GM12874 (cell line): ENCODE data around the gene OR2V2.

Source experiments
- TF ChIP-seq, protein P1 (sequence below): IDR thresholded peaks from 2 replicates; pipeline ENCODE4 v1.5.1; 2011; ENCODE audit warnings: low read depth, mild to moderate bottlenecking, control low read depth, low read length, moderate library complexity; ENCODE audit not compliant: insufficient read depth

OR2V2 gene

DNA sequence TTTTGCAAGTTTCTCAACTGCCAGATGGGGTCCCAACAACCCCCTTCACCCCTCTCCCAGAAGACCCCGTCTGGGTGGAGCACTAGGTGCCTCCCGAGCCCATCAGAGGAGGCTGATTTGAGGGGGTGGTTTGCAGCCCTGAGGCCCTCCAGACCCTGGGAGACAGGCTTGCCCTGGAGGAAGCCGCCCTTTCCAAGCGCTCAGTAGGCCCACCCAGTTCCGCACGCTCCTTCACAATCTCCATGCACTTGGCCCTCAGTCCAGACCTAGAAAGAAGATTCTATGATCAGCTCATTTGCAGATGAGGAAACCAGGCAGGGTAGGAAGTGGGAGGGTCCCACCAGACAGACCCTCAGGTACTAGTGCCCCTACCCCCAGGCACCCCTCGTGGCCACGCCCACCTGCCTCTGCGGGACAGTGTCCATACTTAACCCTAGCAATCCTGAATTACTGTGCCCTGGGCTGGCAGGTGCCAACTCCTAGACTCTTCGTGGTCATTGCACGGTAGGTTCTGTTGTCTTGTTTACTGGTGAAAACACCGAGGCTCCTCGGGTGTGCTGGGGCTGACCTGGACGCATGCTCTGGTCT is 38.7 kb upstream of the OR2V2 start:
- TF ChIP-seq, protein P1, sequence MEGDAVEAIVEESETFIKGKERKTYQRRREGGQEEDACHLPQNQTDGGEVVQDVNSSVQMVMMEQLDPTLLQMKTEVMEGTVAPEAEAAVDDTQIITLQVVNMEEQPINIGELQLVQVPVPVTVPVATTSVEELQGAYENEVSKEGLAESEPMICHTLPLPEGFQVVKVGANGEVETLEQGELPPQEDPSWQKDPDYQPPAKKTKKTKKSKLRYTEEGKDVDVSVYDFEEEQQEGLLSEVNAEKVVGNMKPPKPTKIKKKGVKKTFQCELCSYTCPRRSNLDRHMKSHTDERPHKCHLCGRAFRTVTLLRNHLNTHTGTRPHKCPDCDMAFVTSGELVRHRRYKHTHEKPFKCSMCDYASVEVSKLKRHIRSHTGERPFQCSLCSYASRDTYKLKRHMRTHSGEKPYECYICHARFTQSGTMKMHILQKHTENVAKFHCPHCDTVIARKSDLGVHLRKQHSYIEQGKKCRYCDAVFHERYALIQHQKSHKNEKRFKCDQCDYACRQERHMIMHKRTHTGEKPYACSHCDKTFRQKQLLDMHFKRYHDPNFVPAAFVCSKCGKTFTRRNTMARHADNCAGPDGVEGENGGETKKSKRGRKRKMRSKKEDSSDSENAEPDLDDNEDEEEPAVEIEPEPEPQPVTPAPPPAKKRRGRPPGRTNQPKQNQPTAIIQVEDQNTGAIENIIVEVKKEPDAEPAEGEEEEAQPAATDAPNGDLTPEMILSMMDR, result no peak

DNA sequence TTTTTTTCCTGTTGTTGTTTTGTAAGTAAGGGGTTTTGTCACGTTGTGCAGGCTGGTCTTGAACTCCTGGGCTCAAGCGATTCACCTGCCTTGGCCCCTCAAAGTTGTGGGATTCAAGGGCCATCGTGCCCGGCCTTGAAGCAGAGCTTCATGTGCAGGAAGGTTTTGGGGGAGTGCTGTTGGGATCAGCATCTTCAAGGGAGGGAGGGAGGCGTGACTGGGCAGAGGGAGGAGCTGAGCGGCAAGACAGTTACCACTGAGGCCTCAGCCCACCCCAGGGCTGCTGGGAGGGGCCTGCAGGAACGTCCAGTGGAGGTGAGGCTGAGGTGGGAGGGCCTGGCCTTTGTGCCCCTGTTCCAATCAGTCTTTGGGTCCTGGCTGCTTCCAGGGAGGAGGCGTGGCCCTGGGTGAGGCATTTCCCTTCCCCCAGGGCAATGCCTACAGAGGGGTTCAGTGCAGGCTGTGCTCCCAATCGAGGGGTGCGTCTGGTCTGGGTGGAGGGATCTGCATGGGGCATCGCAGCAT is 37.8 kb upstream of the OR2V2 start:
- TF ChIP-seq, protein P1, result no peak

DNA sequence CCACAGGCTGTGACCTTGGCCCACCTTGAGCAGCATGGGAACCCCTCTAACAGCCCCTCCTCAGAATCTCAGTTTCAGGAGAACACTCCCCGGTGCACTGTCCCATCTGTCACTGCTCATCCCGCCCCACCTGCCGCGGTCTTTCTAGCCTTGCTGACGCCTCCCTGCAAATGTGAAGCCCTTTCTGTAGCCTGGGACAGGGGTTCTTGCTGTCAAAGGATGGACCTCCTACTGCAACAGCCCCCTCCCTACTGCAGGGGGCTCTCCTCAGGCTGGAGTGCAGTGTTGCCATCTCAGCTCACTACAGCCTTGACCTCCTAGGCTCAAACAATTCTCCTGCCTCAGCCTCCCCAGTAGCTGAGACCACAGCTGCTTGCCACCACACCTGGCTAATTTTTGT is 36.4 kb upstream of the OR2V2 start:
- TF ChIP-seq, protein P1, result no peak

DNA sequence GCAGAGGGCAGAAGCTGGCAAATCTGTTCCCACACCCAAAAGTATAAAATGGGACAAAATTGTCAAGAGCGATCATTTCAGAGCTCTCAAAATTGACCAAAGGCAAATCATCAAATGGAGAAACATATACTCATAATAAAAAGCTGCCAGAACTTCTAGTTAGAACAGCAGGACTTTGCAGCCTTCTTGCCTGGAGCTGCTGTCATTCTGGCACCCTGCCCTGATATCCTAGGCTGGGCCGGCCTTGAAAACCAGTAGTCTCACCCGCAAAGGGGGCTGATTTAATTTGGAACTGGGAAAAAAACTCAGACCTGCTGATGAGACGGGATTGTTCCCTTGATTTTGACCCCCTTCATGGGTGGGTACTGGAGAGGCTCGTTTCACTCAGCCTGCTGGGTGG is 34.9 kb upstream of the OR2V2 start:
- TF ChIP-seq, protein P1, result no peak

DNA sequence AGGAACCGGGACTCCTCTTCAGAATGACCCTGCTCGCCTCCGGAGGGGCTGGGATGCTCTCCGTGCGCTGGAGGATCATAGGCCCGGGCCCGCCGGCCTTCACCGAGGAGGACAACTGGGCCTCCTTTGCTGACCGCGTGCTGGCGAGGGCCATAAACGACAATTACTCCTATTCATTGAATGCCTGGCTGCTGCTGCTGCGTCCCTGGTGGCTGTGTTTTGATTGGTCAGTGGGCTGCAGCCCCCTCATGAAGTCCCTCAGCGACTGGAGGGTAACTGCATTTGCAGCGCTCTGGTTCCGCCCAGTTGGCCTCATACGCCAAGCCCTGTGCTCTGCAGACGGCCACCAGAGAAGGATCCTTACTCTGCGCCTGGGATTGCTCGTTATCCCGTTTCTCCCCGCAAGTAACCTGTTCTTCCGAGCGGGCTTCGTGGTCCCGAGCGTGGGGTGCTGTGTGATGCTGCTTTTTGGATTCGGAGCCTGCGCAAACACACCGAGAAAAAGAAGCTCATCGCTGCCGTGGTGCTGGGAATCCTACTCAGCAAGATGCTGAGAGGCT is 33.0 kb upstream of the OR2V2 start:
- TF ChIP-seq, protein P1, result no peak

DNA sequence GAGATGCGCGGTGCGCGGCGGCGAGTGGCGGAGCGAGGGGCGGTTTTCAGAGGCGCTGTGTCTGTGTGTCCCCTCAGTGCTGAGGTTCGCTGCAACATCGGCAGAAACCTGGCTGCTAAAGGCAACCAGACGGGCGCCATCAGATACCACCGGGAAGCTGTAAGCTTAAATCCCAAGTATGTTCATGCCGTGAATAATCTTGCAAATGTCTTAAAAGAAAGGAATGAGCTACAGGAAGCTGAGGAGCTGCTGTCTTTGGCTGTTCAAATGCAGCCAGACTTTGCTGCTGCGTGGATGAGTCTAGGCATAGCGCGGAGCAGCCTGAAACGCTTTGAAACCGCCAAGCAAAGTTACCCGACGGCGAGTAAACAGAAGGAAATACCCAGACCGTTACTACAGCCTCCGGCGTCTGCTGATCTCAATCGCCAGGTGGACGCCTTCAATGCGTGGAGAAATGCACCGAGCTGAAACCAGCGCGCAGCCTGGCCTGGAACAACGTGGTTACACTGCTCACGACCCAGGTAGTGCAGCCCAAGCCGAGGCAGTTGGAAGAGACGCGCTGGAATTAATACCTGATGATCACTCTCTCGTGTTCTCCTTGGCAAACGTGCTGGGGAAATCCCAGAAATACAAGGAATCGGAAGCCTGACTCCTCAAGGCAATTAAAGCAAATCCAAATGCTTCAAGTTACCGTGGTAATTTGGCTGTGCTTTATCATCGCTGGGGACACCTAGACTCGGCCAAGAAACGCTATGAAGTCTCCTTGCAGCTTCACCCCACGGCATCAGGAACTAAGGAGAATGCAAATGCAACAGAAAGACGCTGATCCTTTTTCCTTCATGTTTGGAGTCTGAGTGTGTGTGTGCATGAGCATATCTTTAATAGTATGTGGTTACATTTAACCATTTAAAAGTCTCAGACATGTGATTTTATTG is 32.3 kb upstream of the OR2V2 start:
- TF ChIP-seq, protein P1, result no peak

DNA sequence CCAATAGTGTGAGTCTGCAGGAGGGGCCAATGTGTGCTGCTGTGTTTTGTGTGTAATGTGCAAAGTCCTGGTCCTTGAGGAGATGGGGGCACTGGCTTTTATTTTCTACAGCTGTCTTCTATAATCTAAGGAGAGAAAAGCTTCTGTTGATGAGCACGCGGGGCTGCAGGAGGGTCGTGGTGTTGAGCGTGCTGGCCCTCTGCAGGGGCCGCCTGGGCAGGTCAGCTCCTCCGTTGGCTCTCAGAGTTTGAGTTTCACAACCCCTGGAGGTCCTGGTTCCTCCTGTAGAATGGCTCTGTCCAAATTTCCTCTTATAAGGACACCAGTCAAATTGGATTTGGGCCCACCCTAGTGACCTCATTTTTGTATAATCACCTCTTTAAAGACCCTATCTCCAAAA is 29.0 kb upstream of the OR2V2 start:
- TF ChIP-seq, protein P1, result no peak
